ENCODE measurements around the gene VSIG10L2.

Gene VSIG10L2

GRCh38 chr11:125945797-125946520, at the start of gene VSIG10L2:
Gene VSIG10L2, plus strand, starts transcription at chr11:125946044. Its CDS starts 12 bp downstream, at chr11:125946056.
- in situ Hi-C loops (cut with HindIII; ENCODE audit: low sequenced_read_pairs), result no loop called here

- in situ Hi-C loops (cut with HindIII; ENCODE audit: low sequenced_read_pairs), result no loop called here
Observed at GRCh38 chr11:125901872-125902271, 44.0 kb upstream of the VSIG10L2 start.

- in situ Hi-C loops (cut with HindIII; ENCODE audit: low sequenced_read_pairs), result no loop called here
Observed at GRCh38 chr11:125902277-125902926, 43.4 kb upstream of the VSIG10L2 start.

- in situ Hi-C loops (cut with HindIII; ENCODE audit: low sequenced_read_pairs), result no loop called here
Observed at GRCh38 chr11:125902927-125903710, 42.7 kb upstream of the VSIG10L2 start, which contains the start of gene PUS3. Gene PUS3, minus strand, starts transcription at chr11:125903206. Its CDS starts 6,922 bp downstream, at chr11:125896284.

GRCh38 chr11:125903711-125904659, 41.9 kb upstream of the VSIG10L2 start, which contains the start of gene DDX25:
Gene DDX25, plus strand, starts transcription at chr11:125904508. Its CDS starts 10 bp downstream, at chr11:125904518.
- in situ Hi-C loops (cut with HindIII; ENCODE audit: low sequenced_read_pairs), result no loop called here

GRCh38 chr11:125904678-125905077, 41.2 kb upstream of the VSIG10L2 start:
- in situ Hi-C loops (cut with HindIII; ENCODE audit: low sequenced_read_pairs), result no loop called here

- in situ Hi-C loops (cut with HindIII; ENCODE audit: low sequenced_read_pairs), result loop anchor here (10.0 kb wide), 1 partner anchor 184 kb away; no protein-coding TSS in a partner anchor
Observed at GRCh38 chr11:125910226-125910849, 35.5 kb upstream of the VSIG10L2 start.

GRCh38 chr11:125914601-125915000, 31.2 kb upstream of the VSIG10L2 start:
- in situ Hi-C loops (cut with HindIII; ENCODE audit: low sequenced_read_pairs), result loop anchor here (10.0 kb wide), 1 partner anchor 180 kb away; no protein-coding TSS in a partner anchor

GRCh38 chr11:125916683-125917347, 29.0 kb upstream of the VSIG10L2 start:
- in situ Hi-C loops (cut with HindIII; ENCODE audit: low sequenced_read_pairs), result loop anchor here (10.0 kb wide), 1 partner anchor 178 kb away; no protein-coding TSS in a partner anchor

GRCh38 chr11:125918140-125918840, 27.6 kb upstream of the VSIG10L2 start:
- in situ Hi-C loops (cut with HindIII; ENCODE audit: low sequenced_read_pairs), result loop anchor here (10.0 kb wide), 1 partner anchor 177 kb away; no protein-coding TSS in a partner anchor

GRCh38 chr11:125921042-125921441, 24.8 kb upstream of the VSIG10L2 start:
- in situ Hi-C loops (cut with HindIII; ENCODE audit: low sequenced_read_pairs), result no loop called here

GRCh38 chr11:125922156-125922555, 23.7 kb upstream of the VSIG10L2 start:
- in situ Hi-C loops (cut with HindIII; ENCODE audit: low sequenced_read_pairs), result no loop called here

- in situ Hi-C loops (cut with HindIII; ENCODE audit: low sequenced_read_pairs), result no loop called here
Observed at GRCh38 chr11:125923012-125923579, 22.7 kb upstream of the VSIG10L2 start.

GRCh38 chr11:125923633-125924032, 22.2 kb upstream of the VSIG10L2 start:
- in situ Hi-C loops (cut with HindIII; ENCODE audit: low sequenced_read_pairs), result no loop called here

GRCh38 chr11:125924384-125925007, 21.3 kb upstream of the VSIG10L2 start:
- in situ Hi-C loops (cut with HindIII; ENCODE audit: low sequenced_read_pairs), result no loop called here

- in situ Hi-C loops (cut with HindIII; ENCODE audit: low sequenced_read_pairs), result no loop called here
Observed at GRCh38 chr11:125925247-125925740, 20.6 kb upstream of the VSIG10L2 start.

- in situ Hi-C loops (cut with HindIII; ENCODE audit: low sequenced_read_pairs), result no loop called here
Observed at GRCh38 chr11:125925804-125926203, 20.0 kb upstream of the VSIG10L2 start.
